ENCODE results near the gene PKP1. TPM values are rescaled to one million over a fixed set of nuclear protein-coding genes. Genes with fewer than 3 reads are reported as not detected.

The PKP1 gene
- total RNA-seq, 3 donors from 2014 or later = 0.96 to 22.5 (median 12.1) TPM

GRCh38 chr1:201310251-201310985 lies 27.1 kb downstream of the PKP1 start:
- DNase-seq (ENCODE audit: low spot score in 2 of 2) = no peak
- Histone ChIP-seq H3K36me3 (no peaks in the 10 kb centered on the region), H3K4me1 (peaks cover 19 to 48% of the 10 kb centered on the region in 2 donors), H3K9me3 (no peaks in the 10 kb centered on the region), H3K27me3 (no peaks in the 10 kb centered on the region), H3K4me3 (no peak overlapping the region), H3K27ac (peak overlapping the region; percentile 97)
- intact Hi-C loops (cut with DNase I; ENCODE audit: low total_unique reads) = loop anchor here (5.0 kb wide), 1 partner anchor 108 kb away; no protein-coding TSS in a partner anchor
- TF ChIP-seq, protein P1, sequence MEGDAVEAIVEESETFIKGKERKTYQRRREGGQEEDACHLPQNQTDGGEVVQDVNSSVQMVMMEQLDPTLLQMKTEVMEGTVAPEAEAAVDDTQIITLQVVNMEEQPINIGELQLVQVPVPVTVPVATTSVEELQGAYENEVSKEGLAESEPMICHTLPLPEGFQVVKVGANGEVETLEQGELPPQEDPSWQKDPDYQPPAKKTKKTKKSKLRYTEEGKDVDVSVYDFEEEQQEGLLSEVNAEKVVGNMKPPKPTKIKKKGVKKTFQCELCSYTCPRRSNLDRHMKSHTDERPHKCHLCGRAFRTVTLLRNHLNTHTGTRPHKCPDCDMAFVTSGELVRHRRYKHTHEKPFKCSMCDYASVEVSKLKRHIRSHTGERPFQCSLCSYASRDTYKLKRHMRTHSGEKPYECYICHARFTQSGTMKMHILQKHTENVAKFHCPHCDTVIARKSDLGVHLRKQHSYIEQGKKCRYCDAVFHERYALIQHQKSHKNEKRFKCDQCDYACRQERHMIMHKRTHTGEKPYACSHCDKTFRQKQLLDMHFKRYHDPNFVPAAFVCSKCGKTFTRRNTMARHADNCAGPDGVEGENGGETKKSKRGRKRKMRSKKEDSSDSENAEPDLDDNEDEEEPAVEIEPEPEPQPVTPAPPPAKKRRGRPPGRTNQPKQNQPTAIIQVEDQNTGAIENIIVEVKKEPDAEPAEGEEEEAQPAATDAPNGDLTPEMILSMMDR (IDR thresholded peaks at IDR 0.05) = no peak
- peak in 1 of 3 donors; percentile 37 for TF ChIP-seq POLR2AphosphoS5 (IDR thresholded peaks at IDR 0.05)
- TF ChIP-seq POLR2A (IDR thresholded peaks at IDR 0.05) = no peak

DNA sequence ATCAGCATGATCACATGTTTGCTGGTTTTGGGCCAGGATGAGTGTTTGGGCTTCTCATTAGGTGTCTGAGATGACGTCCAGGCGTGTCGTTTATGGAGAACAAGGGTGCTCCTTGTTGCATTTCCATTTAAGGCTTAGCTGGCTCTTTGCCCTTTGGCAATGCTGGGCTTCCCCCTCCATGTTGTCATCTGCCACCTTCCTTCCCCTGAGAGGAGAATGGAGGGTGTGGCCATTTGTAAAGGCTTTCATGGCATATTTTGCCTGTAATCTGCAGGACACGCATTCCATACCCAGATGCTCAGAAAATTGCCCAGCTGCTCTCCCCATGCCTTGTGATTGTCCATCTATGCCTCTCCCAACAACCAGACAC lies 27.7 kb downstream of the PKP1 start:
- Histone ChIP-seq H3K27ac (peak overlapping the region; percentile 97), H3K27me3 (no peaks in the 10 kb centered on the region)
- intact Hi-C loops (cut with DNase I; ENCODE audit: low total_unique reads) = loop anchor here (5.0 kb wide), 1 partner anchor 109 kb away; no protein-coding TSS in a partner anchor

DNA sequence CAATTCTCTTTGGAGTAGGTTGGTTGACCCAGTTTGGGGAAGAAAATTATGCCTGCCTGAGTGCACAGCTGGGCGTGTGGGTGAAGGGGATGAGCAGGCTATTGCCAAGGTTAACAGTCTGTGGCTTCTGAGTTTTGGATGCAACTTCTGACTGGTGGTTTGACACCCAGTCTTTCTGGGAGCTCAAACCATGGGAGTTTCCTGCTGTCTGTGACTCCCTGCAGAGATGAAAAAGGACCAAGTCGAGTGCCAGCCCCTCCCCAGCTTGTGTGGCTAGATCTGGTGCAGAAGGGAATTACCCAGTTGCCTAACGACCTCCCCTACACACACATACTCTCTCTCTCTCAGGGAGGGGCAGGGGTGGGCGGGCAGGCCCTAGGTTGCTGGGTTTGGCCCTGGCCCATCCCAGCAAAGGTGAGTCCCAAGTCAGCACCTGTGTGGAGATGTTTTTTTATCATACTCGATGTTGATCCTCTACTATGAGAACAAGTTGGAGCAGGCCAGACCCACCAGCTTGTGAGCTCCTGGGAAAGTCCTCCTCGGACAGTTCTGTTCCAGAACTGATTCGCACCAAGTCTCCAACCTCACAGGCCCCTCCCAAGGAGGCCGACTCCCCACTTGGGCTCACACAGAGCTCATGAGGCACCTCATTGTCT lies 28.2 kb downstream of the PKP1 start:
- TF ChIP-seq POLR2A (IDR thresholded peaks at IDR 0.05) = no peak
- no peak for TF ChIP-seq POLR2AphosphoS5 (IDR thresholded peaks at IDR 0.05)
- TF ChIP-seq, protein P1 (IDR thresholded peaks at IDR 0.05) = no peak
- Histone ChIP-seq H3K9me3 (no peaks in the 10 kb centered on the region), H3K27me3 (no peaks in the 10 kb centered on the region), H3K4me3 (no peak overlapping the region), H3K36me3 (no peaks in the 10 kb centered on the region), H3K4me1 (peaks cover 19 to 48% of the 10 kb centered on the region in 2 donors), H3K27ac (peak overlapping the region; percentile 97)
- intact Hi-C loops (cut with DNase I; ENCODE audit: low total_unique reads) = loop anchor here (5.0 kb wide), 1 partner anchor 109 kb away; no protein-coding TSS in a partner anchor
- peak in 1 of 2 donors; percentile 63 for DNase-seq (ENCODE audit: low spot score in 2 of 2)

More for the DNA sequence above, 27.7 kb downstream of the PKP1 start:
- peak; percentile 58 to 94 for DNase-seq (ENCODE audit: low spot score in 2 of 2)
- TF ChIP-seq POLR2AphosphoS5 (IDR thresholded peaks at IDR 0.05) = peak in 2 of 3 donors; percentile 50 to 62
- TF ChIP-seq, protein P1 (IDR thresholded peaks at IDR 0.05) = no peak
- Histone ChIP-seq H3K4me3 (no peak overlapping the region), H3K9me3 (no peaks in the 10 kb centered on the region), H3K36me3 (no peaks in the 10 kb centered on the region), H3K4me1 (peaks cover 19 to 48% of the 10 kb centered on the region in 2 donors)

DNA sequence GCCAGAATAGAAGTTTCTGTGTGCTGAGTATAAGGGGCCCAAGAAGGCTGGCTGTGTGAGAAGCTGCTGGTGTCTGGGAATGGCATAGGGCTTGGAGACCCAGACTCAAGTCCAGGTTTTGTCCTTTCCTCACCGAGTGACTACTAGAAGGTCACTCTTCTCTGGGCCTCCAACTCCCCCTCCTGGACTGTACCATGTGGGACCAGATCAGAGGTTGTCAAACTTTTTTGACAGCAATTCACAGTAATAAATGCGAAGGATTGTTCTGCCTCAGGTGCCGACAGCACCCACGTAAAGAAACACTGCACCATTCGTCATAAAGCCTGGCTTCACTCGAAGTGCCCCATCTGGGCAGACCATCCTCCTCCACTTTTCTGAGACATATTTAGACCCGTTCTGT lies 29.0 kb downstream of the PKP1 start:
- no peaks in the 10 kb centered on the region for H3K27me3 ChIP-seq
- no peaks in the 10 kb centered on the region for H3K36me3 ChIP-seq
- H3K4me3 ChIP-seq = no peak overlapping the region
- H3K4me1 ChIP-seq = peaks cover 19 to 44% of the 10 kb centered on the region in 2 donors
- DNase-seq (ENCODE audit: low spot score in 2 of 2) = no peak
- no peaks in the 10 kb centered on the region for H3K9me3 ChIP-seq
- peak overlapping the region; percentile 97 for H3K27ac ChIP-seq
- intact Hi-C loops (cut with DNase I; ENCODE audit: low total_unique reads) = loop anchor here (5.0 kb wide), 1 partner anchor 110 kb away; no protein-coding TSS in a partner anchor
- TF ChIP-seq POLR2AphosphoS5 (IDR thresholded peaks at IDR 0.05) = no peak
- TF ChIP-seq, protein P1 (IDR thresholded peaks at IDR 0.05) = no peak
- TF ChIP-seq POLR2A (IDR thresholded peaks at IDR 0.05) = no peak

GRCh38 chr1:201313086-201313485 lies 29.8 kb downstream of the PKP1 start:
- TF ChIP-seq, protein P1 (IDR thresholded peaks at IDR 0.05) = no peak
- TF ChIP-seq POLR2A (IDR thresholded peaks at IDR 0.05) = no peak
- TF ChIP-seq POLR2AphosphoS5 (IDR thresholded peaks at IDR 0.05) = no peak
- peaks cover 16 to 37% of the 10 kb centered on the region in 2 donors for H3K4me1 ChIP-seq
- no peak for DNase-seq (ENCODE audit: low spot score in 2 of 2)

More at GRCh38 chr1:201313086-201313485, 29.8 kb downstream of the PKP1 start:
- Histone ChIP-seq H3K9me3 (no peaks in the 10 kb centered on the region), H3K27me3 (no peaks in the 10 kb centered on the region), H3K27ac (peak overlapping the region in 1 of 2 donors; percentile 48), H3K4me3 (no peak overlapping the region), H3K36me3 (no peaks in the 10 kb centered on the region)
- intact Hi-C loops (cut with DNase I; ENCODE audit: low total_unique reads) = loop anchor here (5.0 kb wide), 1 partner anchor 111 kb away; no protein-coding TSS in a partner anchor
